WTC11 (cell line): Measurements from ENCODE around the gene TSPAN32. TPM values are rescaled to one million over a fixed set of nuclear protein-coding genes. Genes with fewer than 3 reads are reported as not detected.

ENCODE experiments used
- ATAC-seq: fragments of 200-7000 bp; cut with Tn5 transposase; 2 replicates; pipeline ENCODE4 v1.10.0; 2021; ENCODE audit warnings: mild to moderate bottlenecking, moderate library complexity
- CTCF ChIA-PET: fragments of 300-600 bp; sonication (Branson Sonifier 250); formaldehyde crosslinking; loops from one replicate; lab custom pipeline; 2021; ENCODE audit warnings: antibody characterized with exemption; lab: Charles Lee
- POLR2A ChIA-PET: fragments of 350-600 bp; sonication (Branson Sonifier 250); formaldehyde crosslinking; loops from one replicate; lab custom pipeline; 2021; ENCODE audit warnings: antibody characterized with exemption; lab: Charles Lee
- DNase-seq: peaks from one replicate; pipeline ENCODE4 v3.0.0; 2021; ENCODE audit warnings: low spot score
- H3K27ac Mint-ChIP-seq: 2 replicates; pipeline ENCODE4 v1.8.0; 2021; ENCODE audit warnings: mixed read lengths
- H3K27me3 Mint-ChIP-seq: 2 replicates; pipeline ENCODE4 v1.8.0; 2021; ENCODE audit warnings: low read depth, mild to moderate bottlenecking, moderate library complexity, mixed read lengths
- H3K36me3 Mint-ChIP-seq: 2 replicates; pipeline ENCODE4 v1.8.0; 2021; ENCODE audit warnings: mixed read lengths
- H3K4me1 Mint-ChIP-seq: 2 replicates; pipeline ENCODE4 v1.8.0; 2022; ENCODE audit warnings: mixed read lengths
- H3K4me3 Mint-ChIP-seq: 2 replicates; pipeline ENCODE4 v1.8.0; 2021; ENCODE audit warnings: mild to moderate bottlenecking, moderate library complexity, mixed read lengths
- H3K9me3 Mint-ChIP-seq: 2 replicates; pipeline ENCODE4 v1.8.0; 2021; ENCODE audit warnings: mixed read lengths
- ATF2 ChIP-seq: sonication (generic); formaldehyde crosslinking; IDR thresholded peaks from 2 replicates; pipeline ENCODE4 v1.8.1; 2022; ENCODE audit warnings: low read depth, missing genetic modification reagents, borderline replicate concordance
- ATF6 ChIP-seq: sonication (generic); formaldehyde crosslinking; IDR thresholded peaks from 2 replicates; pipeline ENCODE4 v1.8.1; 2023; ENCODE audit warnings: mild to moderate bottlenecking, missing genetic modification reagents
- CREB1 ChIP-seq: sonication (generic); formaldehyde crosslinking; IDR thresholded peaks from 2 replicates; pipeline ENCODE4 v1.8.0; 2023; ENCODE audit warnings: mild to moderate bottlenecking, missing genetic modification reagents
- CTCF ChIP-seq: fragments of 200-600 bp; IDR thresholded peaks from 2 replicates; pipeline ENCODE4 v1.8.0; 2022; ENCODE audit warnings: antibody characterized with exemption
- ELF4 ChIP-seq: sonication (generic); formaldehyde crosslinking; IDR thresholded peaks from 2 replicates; pipeline ENCODE4 v1.8.1; 2022; ENCODE audit warnings: low read depth, mild to moderate bottlenecking, moderate library complexity, missing genetic modification reagents
- EMX1 ChIP-seq: fragments of 250-450 bp; sonication (Bioruptor Pico); IDR thresholded peaks from 2 replicates; pipeline ENCODE4 v1.8.0; 2021; ENCODE audit warnings: mild to moderate bottlenecking
- ETV6 ChIP-seq: sonication (generic); formaldehyde crosslinking; IDR thresholded peaks from 2 replicates; pipeline ENCODE4 v1.8.1; 2022; ENCODE audit warnings: mild to moderate bottlenecking, missing genetic modification reagents
- FOXJ3 ChIP-seq: sonication (generic); formaldehyde crosslinking; IDR thresholded peaks from 2 replicates; pipeline ENCODE4 v1.9.0; 2021; ENCODE audit warnings: missing genetic modification reagents, mild to moderate bottlenecking, borderline replicate concordance
- GABPB1 ChIP-seq: sonication (generic); formaldehyde crosslinking; IDR thresholded peaks from 2 replicates; pipeline ENCODE4 v1.8.1; 2023; ENCODE audit warnings: mild to moderate bottlenecking, missing genetic modification reagents
- JUN ChIP-seq: sonication (generic); formaldehyde crosslinking; IDR thresholded peaks from 2 replicates; pipeline ENCODE4 v1.8.0; 2023; ENCODE audit warnings: mild to moderate bottlenecking, missing genetic modification reagents
- NFYB ChIP-seq: sonication (generic); formaldehyde crosslinking; conservative IDR thresholded peaks from 2 replicates; pipeline ENCODE4 v1.8.0; 2022; ENCODE audit warnings: low read depth, missing genetic modification reagents
- SMAD4 ChIP-seq: sonication (generic); formaldehyde crosslinking; IDR thresholded peaks from 2 replicates; pipeline ENCODE4 v1.8.0; 2022; ENCODE audit warnings: mild to moderate bottlenecking, missing genetic modification reagents
- TCF7 ChIP-seq: sonication (generic); formaldehyde crosslinking; IDR thresholded peaks from 2 replicates; pipeline ENCODE4 v1.8.0; 2022; ENCODE audit warnings: mild to moderate bottlenecking, low read depth, missing genetic modification reagents, moderate library complexity
- TEAD1 ChIP-seq: sonication (generic); formaldehyde crosslinking; IDR thresholded peaks from 2 replicates; pipeline ENCODE4 v1.8.0; 2022; ENCODE audit warnings: mild to moderate bottlenecking, missing genetic modification reagents
- TEAD4 ChIP-seq: sonication (generic); formaldehyde crosslinking; IDR thresholded peaks from 2 replicates; pipeline ENCODE4 v1.8.0; 2022; ENCODE audit warnings: mild to moderate bottlenecking, missing genetic modification reagents
- ZNF121 ChIP-seq: sonication (generic); formaldehyde crosslinking; IDR thresholded peaks from 2 replicates; pipeline ENCODE4 v1.8.0; 2023; ENCODE audit warnings: missing genetic modification reagents
- ZNF281 ChIP-seq: sonication (generic); formaldehyde crosslinking; IDR thresholded peaks from 2 replicates; pipeline ENCODE4 v1.8.0; 2023; ENCODE audit warnings: mild to moderate bottlenecking, missing genetic modification reagents
- ZNF423 ChIP-seq: fragments of 250-450 bp; sonication (Bioruptor Pico); IDR thresholded peaks from 2 replicates; pipeline ENCODE4 v2.1.2; 2022; ENCODE audit warnings: mild to moderate bottlenecking, moderate library complexity
- ZSCAN18 ChIP-seq: fragments of 250-450 bp; sonication (Bioruptor Pico); IDR thresholded peaks from 2 replicates; pipeline ENCODE4 v2.1.2; 2022; ENCODE audit warnings: mild to moderate bottlenecking, moderate library complexity
- total RNA-seq: library from RNA; stranded (reverse); gene quantifications from 3 replicates; pipeline ENCODE4 v1.2.3, GENCODE V29; 2021

Gene TSPAN32
- total RNA-seq, 1 experiment from 2014 or later: not detected

- TF ChIP-seq SMAD4 (CRISPR knock-in tag): no peak
- no peak for TF ChIP-seq TCF7 (CRISPR knock-in tag)
- no peak for TF ChIP-seq ZNF423 (CRISPR knock-in tag)
Measured at GRCh38 chr11:2317354-2318050, 15.7 kb downstream of the TSPAN32 start (continued).

- TF ChIP-seq ELF4 (CRISPR knock-in tag): no peak
- no peak for TF ChIP-seq ATF6
- no peak for TF ChIP-seq GABPB1 (CRISPR knock-in tag)
- no peak for TF ChIP-seq SMAD4 (CRISPR knock-in tag)
- no peak for TF ChIP-seq ZNF281 (CRISPR knock-in tag)
- TF ChIP-seq ATF2: no peak
- TF ChIP-seq TEAD4 (CRISPR knock-in tag): no peak
- no peak for TF ChIP-seq CREB1 (CRISPR knock-in tag)
- TF ChIP-seq JUN (CRISPR knock-in tag): no peak
- TF ChIP-seq ZSCAN18 (CRISPR knock-in tag): no peak
- TF ChIP-seq ETV6 (CRISPR knock-in tag): no peak
- no peak for TF ChIP-seq CTCF
- no peak for TF ChIP-seq FOXJ3 (CRISPR knock-in tag)
- no peak for TF ChIP-seq ZNF121 (CRISPR knock-in tag)
- TF ChIP-seq NFYB (CRISPR knock-in tag): no peak
- no peak for TF ChIP-seq TEAD1 (CRISPR knock-in tag)
- TF ChIP-seq EMX1 (CRISPR knock-in tag): no peak
- H3K4me1 Mint-ChIP-seq: no peaks in the 10 kb centered on the region
- H3K27me3 Mint-ChIP-seq: peaks cover 22% of the 10 kb centered on the region
- DNase-seq: no peak
- CTCF ChIA-PET: interaction anchor here (2.2 kb wide), 1 partner anchor 13 kb away, joined by 15 read pairs; no protein-coding TSS in a partner anchor
- H3K4me3 Mint-ChIP-seq: no peak overlapping the region
- no peak overlapping the region for H3K27ac Mint-ChIP-seq
- peaks cover 18% of the 10 kb centered on the region for H3K9me3 Mint-ChIP-seq
- POLR2A ChIA-PET: no interaction called here
- no peaks in the 10 kb centered on the region for H3K36me3 Mint-ChIP-seq
- ATAC-seq: no peak
Measured at GRCh38 chr11:2318123-2318522, 16.3 kb downstream of the TSPAN32 start.
